ENCODE data around the gene PDE8A. TPM values are rescaled to one million over a fixed set of nuclear protein-coding genes. Genes with fewer than 3 reads are reported as not detected.

The PDE8A gene
- total and polyA plus RNA-seq, 2 of the 13 experiments (the other 11 are each of a cell fraction or from before 2014, with no cell fraction given): 26.3 to 48.5 TPM

GRCh38 chr15:85024509-85025336, 43.1 kb downstream of the PDE8A start:
- H3K9me3 ChIP-seq (ENCODE audit: low read length): no peaks in the 10 kb centered on the region
- no peaks in the 10 kb centered on the region; the same call in 1 of the 2 replicates for H4K20me1 ChIP-seq (ENCODE audit: insufficient read depth, low read length)
- peaks cover 94% of the 10 kb centered on the region for H3K79me2 ChIP-seq (ENCODE audit: insufficient read depth, low read length)
- no peaks in the 10 kb centered on the region for H3K36me3 ChIP-seq (replicated peaks in 1 of 2; ENCODE audit: control insufficient read depth in 1 of 2, insufficient read depth in 2 of 2, low read length in 2 of 2)
- H3K27ac ChIP-seq (ENCODE audit: extremely low read length, insufficient read depth, low read length): peak overlapping the region; percentile 51
- peak overlapping the region; percentile 48 for H3K4me2 ChIP-seq (ENCODE audit: low read depth, low read length)
- no peak overlapping the region for H3K4me3 ChIP-seq (replicated peaks in 1 of 3; ENCODE audit: insufficient read depth in 1 of 3, low read depth in 2 of 3, low read length in 3 of 3)
- TF ChIP-seq ZNF646 (CRISPR knock-in tag; IDR thresholded peaks at IDR 0.05) (0 out of 2 replicates have a peak, but pooled peaks have one; percentile 43), CBFB (CRISPR knock-in tag; IDR thresholded peaks at IDR 0.05) (0 out of 2 replicates have a peak, but pooled peaks have one; percentile 28), TBX3 (IDR thresholded peaks at IDR 0.05; ENCODE audit: borderline replicate concordance) (peak; percentile 18; the same call in 1 of the 2 replicates), ZUFSP (CRISPR knock-in tag; IDR thresholded peaks at IDR 0.05; ENCODE audit: borderline replicate concordance) (no peak), FOSL2 (CRISPR knock-in tag; IDR thresholded peaks at IDR 0.05) (peak; percentile 32; the same call in 1 of the 2 replicates), ZBTB26 (CRISPR knock-in tag; IDR thresholded peaks at IDR 0.05; ENCODE audit: borderline replicate concordance) (peak; percentile 57; the same call in 1 of the 2 replicates), KDM5A (IDR thresholded peaks at IDR 0.05; ENCODE audit: borderline replicate concordance, low read length) (no peak), TFDP2 (CRISPR knock-in tag; IDR thresholded peaks at IDR 0.05) (no peak), TBX2 (CRISPR knock-in tag; IDR thresholded peaks at IDR 0.05; ENCODE audit: borderline replicate concordance) (0 out of 2 replicates have a peak, but pooled peaks have one; percentile 24), FOXP1 (IDR thresholded peaks at IDR 0.05) (no peak), FOXP1 (CRISPR knock-in tag; IDR thresholded peaks at IDR 0.05) (peak; percentile 26; the same call in 1 of the 2 replicates)
- BruUV-seq (replicated peaks): no TSS peak
- no peak overlapping the region for H2AFZ ChIP-seq (ENCODE audit: low read length)
- 30% methylated on average over 4 of the region's 4 CpGs for WGBS (ENCODE audit: low lambda C conversion rate)
- no peaks in the 10 kb centered on the region for H3K27me3 ChIP-seq (ENCODE audit: control insufficient read depth in 1 of 2, insufficient read depth in 2 of 2, low read length in 2 of 2)
- in situ Hi-C loops (cut with HindIII; ENCODE audit: extremely low pct_ligation_motif_present, low pct_unique_long_range_greater_than_20kb) (no loop called here), intact Hi-C loops (cut with micrococcal nuclease; ENCODE audit: unreplicated experiment) (no loop called here)
- ChIA-PET CTCF (ENCODE audit: low intra/inter-chr PET ratio, low total read pairs) (no interaction called here), POLR2A (no interaction called here)
- H3K9ac ChIP-seq (ENCODE audit: insufficient read depth, low read depth, low read length): no peak overlapping the region
- peaks cover 69% of the 10 kb centered on the region for H3K4me1 ChIP-seq (ENCODE audit: insufficient read depth, low read length)
- ATAC-seq: peak; percentile 73
- peak; percentile 46 for DNase-seq (ENCODE audit: low spot score)
- FAIRE-seq: peak; percentile 12
